Body of pancreas (tissue), 4 donors: Measurements from ENCODE around the gene FLRT1.

Experiments
- POLR2A ChIP-seq, 3 donors: fragments of 450-650 bp; IDR thresholded peaks; one replicate each; pipeline ENCODE4 v1.6.1; 2016; ENCODE audit warnings: antibody characterized with exemption in 3 of 3, mild to moderate bottlenecking in 2 of 3
- TF ChIP-seq, protein P1 (sequence below), 7 experiments: fragments of 450-650 bp in 4 of 7; fragments of 200-600 bp in 3 of 7; sonication (generic) in 3 of 7; IDR thresholded peaks; one replicate each; pipeline ENCODE4 v1.5.1; 2016 to 2019; ENCODE audit warnings: antibody characterized with exemption in 7 of 7

GRCh38 chr11:64060263-64060860 lies 24.6 kb downstream of the FLRT1 start:
- no peak for TF ChIP-seq POLR2A (IDR thresholded peaks at IDR 0.05)
- TF ChIP-seq, protein P1, sequence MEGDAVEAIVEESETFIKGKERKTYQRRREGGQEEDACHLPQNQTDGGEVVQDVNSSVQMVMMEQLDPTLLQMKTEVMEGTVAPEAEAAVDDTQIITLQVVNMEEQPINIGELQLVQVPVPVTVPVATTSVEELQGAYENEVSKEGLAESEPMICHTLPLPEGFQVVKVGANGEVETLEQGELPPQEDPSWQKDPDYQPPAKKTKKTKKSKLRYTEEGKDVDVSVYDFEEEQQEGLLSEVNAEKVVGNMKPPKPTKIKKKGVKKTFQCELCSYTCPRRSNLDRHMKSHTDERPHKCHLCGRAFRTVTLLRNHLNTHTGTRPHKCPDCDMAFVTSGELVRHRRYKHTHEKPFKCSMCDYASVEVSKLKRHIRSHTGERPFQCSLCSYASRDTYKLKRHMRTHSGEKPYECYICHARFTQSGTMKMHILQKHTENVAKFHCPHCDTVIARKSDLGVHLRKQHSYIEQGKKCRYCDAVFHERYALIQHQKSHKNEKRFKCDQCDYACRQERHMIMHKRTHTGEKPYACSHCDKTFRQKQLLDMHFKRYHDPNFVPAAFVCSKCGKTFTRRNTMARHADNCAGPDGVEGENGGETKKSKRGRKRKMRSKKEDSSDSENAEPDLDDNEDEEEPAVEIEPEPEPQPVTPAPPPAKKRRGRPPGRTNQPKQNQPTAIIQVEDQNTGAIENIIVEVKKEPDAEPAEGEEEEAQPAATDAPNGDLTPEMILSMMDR (IDR thresholded peaks at IDR 0.05), result no peak
